WTC11 (cell line): Measurements from ENCODE around the gene CDX2. TPM values are rescaled to one million over a fixed set of nuclear protein-coding genes. Genes with fewer than 3 reads are reported as not detected.

Experiments used
- ATAC-seq: fragments of 200-7000 bp; cut with Tn5 transposase; 2 replicates; pipeline ENCODE4 v1.10.0; 2021; ENCODE audit warnings: mild to moderate bottlenecking, moderate library complexity
- CTCF ChIA-PET: fragments of 300-600 bp; sonication (Branson Sonifier 250); formaldehyde crosslinking; loops from one replicate; lab custom pipeline; 2021; ENCODE audit warnings: antibody characterized with exemption; lab: Charles Lee
- POLR2A ChIA-PET: fragments of 350-600 bp; sonication (Branson Sonifier 250); formaldehyde crosslinking; loops from one replicate; lab custom pipeline; 2021; ENCODE audit warnings: antibody characterized with exemption; lab: Charles Lee
- DNase-seq: peaks from one replicate; pipeline ENCODE4 v3.0.0; 2021; ENCODE audit warnings: low spot score
- H3K27ac Mint-ChIP-seq: 2 replicates; pipeline ENCODE4 v1.8.0; 2021; ENCODE audit warnings: mixed read lengths
- H3K27me3 Mint-ChIP-seq: 2 replicates; pipeline ENCODE4 v1.8.0; 2021; ENCODE audit warnings: low read depth, mild to moderate bottlenecking, moderate library complexity, mixed read lengths
- H3K36me3 Mint-ChIP-seq: 2 replicates; pipeline ENCODE4 v1.8.0; 2021; ENCODE audit warnings: mixed read lengths
- H3K4me1 Mint-ChIP-seq: 2 replicates; pipeline ENCODE4 v1.8.0; 2022; ENCODE audit warnings: mixed read lengths
- H3K4me3 Mint-ChIP-seq: 2 replicates; pipeline ENCODE4 v1.8.0; 2021; ENCODE audit warnings: mild to moderate bottlenecking, moderate library complexity, mixed read lengths
- H3K9me3 Mint-ChIP-seq: 2 replicates; pipeline ENCODE4 v1.8.0; 2021; ENCODE audit warnings: mixed read lengths
- ATF1 ChIP-seq: sonication (generic); formaldehyde crosslinking; IDR thresholded peaks from 2 replicates; pipeline ENCODE4 v1.8.1; 2023; ENCODE audit warnings: mild to moderate bottlenecking, moderate library complexity, missing genetic modification reagents
- ELF4 ChIP-seq: sonication (generic); formaldehyde crosslinking; IDR thresholded peaks from 2 replicates; pipeline ENCODE4 v1.8.1; 2022; ENCODE audit warnings: low read depth, mild to moderate bottlenecking, moderate library complexity, missing genetic modification reagents
- ESRRA ChIP-seq: sonication (generic); formaldehyde crosslinking; IDR thresholded peaks from 2 replicates; pipeline ENCODE4 v1.8.1; 2022; ENCODE audit warnings: mild to moderate bottlenecking, missing genetic modification reagents, borderline replicate concordance
- FOXK1 ChIP-seq: sonication (generic); formaldehyde crosslinking; IDR thresholded peaks from 2 replicates; pipeline ENCODE4 v1.8.0; 2022; ENCODE audit warnings: mild to moderate bottlenecking, moderate library complexity, missing genetic modification reagents
- FOXP1 ChIP-seq: sonication (generic); formaldehyde crosslinking; IDR thresholded peaks from 2 replicates; pipeline ENCODE4 v1.8.0; 2022; ENCODE audit warnings: missing genetic modification reagents, mild to moderate bottlenecking, moderate library complexity, borderline replicate concordance
- HMGA2 ChIP-seq: fragments of 250-450 bp; sonication (Bioruptor Pico); IDR thresholded peaks from 2 replicates; pipeline ENCODE4 v1.4.0; 2021; ENCODE audit warnings: mild to moderate bottlenecking, moderate library complexity
- NFATC4 ChIP-seq: fragments of 250-450 bp; sonication (Bioruptor Pico); IDR thresholded peaks from 2 replicates; pipeline ENCODE4 v1.9.0; 2021; ENCODE audit warnings: mild to moderate bottlenecking
- NR1H2 ChIP-seq: sonication (generic); formaldehyde crosslinking; IDR thresholded peaks from 2 replicates; pipeline ENCODE4 v1.9.0; 2021; ENCODE audit warnings: mild to moderate bottlenecking, moderate library complexity, missing genetic modification reagents
- RORB ChIP-seq: fragments of 250-450 bp; sonication (Bioruptor Pico); IDR thresholded peaks from 2 replicates; pipeline ENCODE4 v1.9.0; 2021; ENCODE audit warnings: mild to moderate bottlenecking
- SP1 ChIP-seq: sonication (generic); formaldehyde crosslinking; conservative IDR thresholded peaks from 2 replicates; pipeline ENCODE4 v1.8.1; 2022; ENCODE audit warnings: missing genetic modification reagents
- ZNF121 ChIP-seq: sonication (generic); formaldehyde crosslinking; IDR thresholded peaks from 2 replicates; pipeline ENCODE4 v1.8.0; 2023; ENCODE audit warnings: missing genetic modification reagents
- ZNF138 ChIP-seq: sonication (generic); formaldehyde crosslinking; conservative IDR thresholded peaks from 2 replicates; pipeline ENCODE4 v1.8.1; 2022; ENCODE audit warnings: mild to moderate bottlenecking, moderate library complexity, missing genetic modification reagents
- ZNF232 ChIP-seq: sonication (generic); formaldehyde crosslinking; IDR thresholded peaks from 2 replicates; pipeline ENCODE4 v1.8.0; 2022; ENCODE audit warnings: mild to moderate bottlenecking, missing genetic modification reagents
- ZNF416 ChIP-seq: fragments of 250-450 bp; sonication (Bioruptor Pico); IDR thresholded peaks from 2 replicates; pipeline ENCODE4 v1.9.0; 2021; ENCODE audit warnings: mild to moderate bottlenecking, inconsistent platforms
- total RNA-seq: library from RNA; stranded (reverse); gene quantifications from 3 replicates; pipeline ENCODE4 v1.2.3, GENCODE V29; 2021
- TF ChIP-seq, protein P1 (sequence below): sonication (generic); formaldehyde crosslinking; IDR thresholded peaks from 2 replicates; pipeline ENCODE4 v1.8.1; 2023; ENCODE audit warnings: mild to moderate bottlenecking, moderate library complexity, missing genetic modification reagents
- TF ChIP-seq, protein P2 (sequence below): sonication (generic); formaldehyde crosslinking; IDR thresholded peaks from 2 replicates; pipeline ENCODE4 v1.8.1; 2023; ENCODE audit warnings: mild to moderate bottlenecking, missing genetic modification reagents, moderate library complexity
- TF ChIP-seq, protein P3 (sequence below): fragments of 250-450 bp; sonication (Bioruptor Pico); conservative IDR thresholded peaks from 2 replicates; pipeline ENCODE4 v1.9.0; 2021; ENCODE audit warnings: mild to moderate bottlenecking
- TF ChIP-seq, protein P4 (sequence below): sonication (generic); formaldehyde crosslinking; IDR thresholded peaks from 2 replicates; pipeline ENCODE4 v1.8.1; 2022; ENCODE audit warnings: missing genetic modification reagents, borderline replicate concordance
- TF ChIP-seq, protein P5 (sequence below): sonication (generic); formaldehyde crosslinking; IDR thresholded peaks from 2 replicates; pipeline ENCODE4 v1.8.1; 2023; ENCODE audit warnings: mild to moderate bottlenecking, missing genetic modification reagents, borderline replicate concordance
- TF ChIP-seq, protein P6 (sequence below): sonication (generic); formaldehyde crosslinking; conservative IDR thresholded peaks from 2 replicates; pipeline ENCODE4 v1.8.1; 2023; ENCODE audit warnings: mild to moderate bottlenecking, low read depth, missing genetic modification reagents, moderate library complexity
- TF ChIP-seq, protein P7 (sequence below): sonication (generic); formaldehyde crosslinking; IDR thresholded peaks from 2 replicates; pipeline ENCODE4 v1.8.1; 2022; ENCODE audit warnings: mild to moderate bottlenecking, moderate library complexity, missing genetic modification reagents

CDX2 gene
- total RNA-seq, 1 experiment from 2014 or later, result 0.44 TPM

DNA sequence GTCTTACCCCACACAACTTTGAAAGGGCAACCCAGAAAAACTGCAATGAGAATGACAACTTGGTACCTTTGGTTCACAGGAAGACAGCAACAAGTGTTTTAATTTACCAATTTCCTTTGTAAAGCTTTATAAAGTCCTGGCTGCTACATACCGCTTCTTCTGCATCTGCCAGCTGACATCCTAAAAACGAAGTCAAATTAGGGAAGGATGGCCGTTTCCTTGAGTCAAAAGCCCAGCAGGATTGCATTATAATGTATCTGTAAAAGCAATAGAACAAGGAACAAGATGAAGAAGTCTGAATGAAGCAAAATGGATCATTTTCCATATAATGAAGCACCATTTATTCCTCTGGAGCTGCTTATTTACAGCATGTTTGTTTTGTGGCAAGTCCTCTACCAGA is 45.2 kb upstream of the CDX2 start (continued):
- TF ChIP-seq, protein P1, sequence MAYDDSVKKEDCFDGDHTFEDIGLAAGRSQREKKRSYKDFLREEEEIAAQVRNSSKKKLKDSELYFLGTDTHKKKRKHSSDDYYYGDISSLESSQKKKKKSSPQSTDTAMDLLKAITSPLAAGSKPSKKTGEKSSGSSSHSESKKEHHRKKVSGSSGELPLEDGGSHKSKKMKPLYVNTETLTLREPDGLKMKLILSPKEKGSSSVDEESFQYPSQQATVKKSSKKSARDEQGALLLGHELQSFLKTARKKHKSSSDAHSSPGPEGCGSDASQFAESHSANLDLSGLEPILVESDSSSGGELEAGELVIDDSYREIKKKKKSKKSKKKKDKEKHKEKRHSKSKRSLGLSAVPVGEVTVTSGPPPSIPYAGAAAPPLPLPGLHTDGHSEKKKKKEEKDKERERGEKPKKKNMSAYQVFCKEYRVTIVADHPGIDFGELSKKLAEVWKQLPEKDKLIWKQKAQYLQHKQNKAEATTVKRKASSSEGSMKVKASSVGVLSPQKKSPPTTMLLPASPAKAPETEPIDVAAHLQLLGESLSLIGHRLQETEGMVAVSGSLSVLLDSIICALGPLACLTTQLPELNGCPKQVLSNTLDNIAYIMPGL (CRISPR knock-in tag), result no peak
- TF ChIP-seq ATF1 (CRISPR knock-in tag), result no peak
- TF ChIP-seq FOXK1 (CRISPR knock-in tag), result no peak
- TF ChIP-seq, all 79 proteins: peak for 0

DNA sequence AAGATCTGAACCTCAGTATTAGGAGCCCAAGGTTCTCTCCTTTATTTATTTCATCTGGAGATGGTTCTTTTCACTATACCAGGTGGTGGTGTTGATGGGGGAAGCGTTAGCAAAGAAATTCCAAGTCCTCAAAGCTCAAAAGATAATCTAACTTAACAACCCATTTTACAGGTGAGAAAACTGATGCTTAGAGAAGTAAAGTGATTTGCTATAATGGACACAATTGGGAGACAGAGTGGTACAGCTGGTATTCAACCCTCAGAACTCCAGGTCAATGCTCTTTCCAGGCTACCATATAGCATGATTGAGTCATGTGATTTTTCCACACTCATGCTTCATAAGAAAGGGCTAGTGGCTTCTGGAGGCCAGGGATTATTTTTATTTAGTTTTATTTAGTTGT is 44.4 kb upstream of the CDX2 start:
- TF ChIP-seq HMGA2 (CRISPR knock-in tag) (no peak), SP1 (CRISPR knock-in tag) (no peak), ZNF121 (CRISPR knock-in tag) (no peak), NR1H2 (CRISPR knock-in tag) (no peak), ZNF416 (CRISPR knock-in tag) (no peak), FOXP1 (no peak), NFATC4 (no peak), ESRRA (no peak), ZNF138 (CRISPR knock-in tag) (no peak), RORB (no peak), ELF4 (CRISPR knock-in tag) (no peak), ZNF232 (CRISPR knock-in tag) (no peak)
- TF ChIP-seq, protein P2, sequence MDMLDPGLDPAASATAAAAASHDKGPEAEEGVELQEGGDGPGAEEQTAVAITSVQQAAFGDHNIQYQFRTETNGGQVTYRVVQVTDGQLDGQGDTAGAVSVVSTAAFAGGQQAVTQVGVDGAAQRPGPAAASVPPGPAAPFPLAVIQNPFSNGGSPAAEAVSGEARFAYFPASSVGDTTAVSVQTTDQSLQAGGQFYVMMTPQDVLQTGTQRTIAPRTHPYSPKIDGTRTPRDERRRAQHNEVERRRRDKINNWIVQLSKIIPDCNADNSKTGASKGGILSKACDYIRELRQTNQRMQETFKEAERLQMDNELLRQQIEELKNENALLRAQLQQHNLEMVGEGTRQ (CRISPR knock-in tag), result no peak
- TF ChIP-seq, protein P3, sequence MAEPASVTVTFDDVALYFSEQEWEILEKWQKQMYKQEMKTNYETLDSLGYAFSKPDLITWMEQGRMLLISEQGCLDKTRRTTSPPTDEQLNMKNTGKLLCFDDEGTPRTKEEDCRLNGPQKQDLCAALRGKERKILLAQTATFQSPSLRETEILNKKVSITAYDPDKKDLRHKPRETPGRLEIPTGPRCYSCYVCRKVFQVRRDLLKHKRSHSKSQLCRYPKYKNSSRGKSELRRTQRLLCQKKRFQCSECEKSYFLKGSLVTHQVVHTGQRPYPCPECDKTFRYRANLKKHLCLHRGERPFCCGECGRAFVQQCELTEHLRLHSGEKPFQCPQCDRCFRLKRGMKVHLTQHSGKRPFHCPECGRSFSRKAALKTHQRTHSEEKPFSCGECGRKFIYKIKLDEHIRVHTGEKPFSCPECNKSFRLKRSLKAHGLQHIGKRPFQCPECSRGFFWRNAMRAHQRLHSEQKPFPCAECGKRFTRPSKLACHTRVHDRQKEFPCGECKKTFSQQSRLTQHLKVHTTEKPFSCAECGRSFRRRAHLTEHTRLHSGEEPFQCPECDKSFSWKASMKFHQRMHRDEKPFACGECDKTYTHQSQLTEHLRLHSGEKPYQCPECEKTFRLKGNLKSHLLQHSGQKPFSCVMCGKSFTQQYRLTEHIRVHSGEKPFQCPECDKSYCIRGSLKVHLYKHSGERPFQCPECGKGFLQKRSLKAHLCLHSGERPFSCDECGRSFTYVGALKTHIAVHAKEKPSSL (CRISPR knock-in tag), result no peak
- TF ChIP-seq, protein P4, sequence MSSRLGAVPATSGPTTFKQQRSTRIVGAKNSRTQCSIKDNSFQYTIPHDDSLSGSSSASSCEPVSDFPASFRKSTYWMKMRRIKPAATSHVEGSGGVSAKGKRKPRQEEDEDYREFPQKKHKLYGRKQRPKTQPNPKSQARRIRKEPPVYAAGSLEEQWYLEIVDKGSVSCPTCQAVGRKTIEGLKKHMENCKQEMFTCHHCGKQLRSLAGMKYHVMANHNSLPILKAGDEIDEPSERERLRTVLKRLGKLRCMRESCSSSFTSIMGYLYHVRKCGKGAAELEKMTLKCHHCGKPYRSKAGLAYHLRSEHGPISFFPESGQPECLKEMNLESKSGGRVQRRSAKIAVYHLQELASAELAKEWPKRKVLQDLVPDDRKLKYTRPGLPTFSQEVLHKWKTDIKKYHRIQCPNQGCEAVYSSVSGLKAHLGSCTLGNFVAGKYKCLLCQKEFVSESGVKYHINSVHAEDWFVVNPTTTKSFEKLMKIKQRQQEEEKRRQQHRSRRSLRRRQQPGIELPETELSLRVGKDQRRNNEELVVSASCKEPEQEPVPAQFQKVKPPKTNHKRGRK (CRISPR knock-in tag), result no peak
- TF ChIP-seq, protein P5, sequence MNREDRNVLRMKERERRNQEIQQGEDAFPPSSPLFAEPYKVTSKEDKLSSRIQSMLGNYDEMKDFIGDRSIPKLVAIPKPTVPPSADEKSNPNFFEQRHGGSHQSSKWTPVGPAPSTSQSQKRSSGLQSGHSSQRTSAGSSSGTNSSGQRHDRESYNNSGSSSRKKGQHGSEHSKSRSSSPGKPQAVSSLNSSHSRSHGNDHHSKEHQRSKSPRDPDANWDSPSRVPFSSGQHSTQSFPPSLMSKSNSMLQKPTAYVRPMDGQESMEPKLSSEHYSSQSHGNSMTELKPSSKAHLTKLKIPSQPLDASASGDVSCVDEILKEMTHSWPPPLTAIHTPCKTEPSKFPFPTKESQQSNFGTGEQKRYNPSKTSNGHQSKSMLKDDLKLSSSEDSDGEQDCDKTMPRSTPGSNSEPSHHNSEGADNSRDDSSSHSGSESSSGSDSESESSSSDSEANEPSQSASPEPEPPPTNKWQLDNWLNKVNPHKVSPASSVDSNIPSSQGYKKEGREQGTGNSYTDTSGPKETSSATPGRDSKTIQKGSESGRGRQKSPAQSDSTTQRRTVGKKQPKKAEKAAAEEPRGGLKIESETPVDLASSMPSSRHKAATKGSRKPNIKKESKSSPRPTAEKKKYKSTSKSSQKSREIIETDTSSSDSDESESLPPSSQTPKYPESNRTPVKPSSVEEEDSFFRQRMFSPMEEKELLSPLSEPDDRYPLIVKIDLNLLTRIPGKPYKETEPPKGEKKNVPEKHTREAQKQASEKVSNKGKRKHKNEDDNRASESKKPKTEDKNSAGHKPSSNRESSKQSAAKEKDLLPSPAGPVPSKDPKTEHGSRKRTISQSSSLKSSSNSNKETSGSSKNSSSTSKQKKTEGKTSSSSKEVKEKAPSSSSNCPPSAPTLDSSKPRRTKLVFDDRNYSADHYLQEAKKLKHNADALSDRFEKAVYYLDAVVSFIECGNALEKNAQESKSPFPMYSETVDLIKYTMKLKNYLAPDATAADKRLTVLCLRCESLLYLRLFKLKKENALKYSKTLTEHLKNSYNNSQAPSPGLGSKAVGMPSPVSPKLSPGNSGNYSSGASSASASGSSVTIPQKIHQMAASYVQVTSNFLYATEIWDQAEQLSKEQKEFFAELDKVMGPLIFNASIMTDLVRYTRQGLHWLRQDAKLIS (CRISPR knock-in tag), result no peak
- TF ChIP-seq, protein P6, sequence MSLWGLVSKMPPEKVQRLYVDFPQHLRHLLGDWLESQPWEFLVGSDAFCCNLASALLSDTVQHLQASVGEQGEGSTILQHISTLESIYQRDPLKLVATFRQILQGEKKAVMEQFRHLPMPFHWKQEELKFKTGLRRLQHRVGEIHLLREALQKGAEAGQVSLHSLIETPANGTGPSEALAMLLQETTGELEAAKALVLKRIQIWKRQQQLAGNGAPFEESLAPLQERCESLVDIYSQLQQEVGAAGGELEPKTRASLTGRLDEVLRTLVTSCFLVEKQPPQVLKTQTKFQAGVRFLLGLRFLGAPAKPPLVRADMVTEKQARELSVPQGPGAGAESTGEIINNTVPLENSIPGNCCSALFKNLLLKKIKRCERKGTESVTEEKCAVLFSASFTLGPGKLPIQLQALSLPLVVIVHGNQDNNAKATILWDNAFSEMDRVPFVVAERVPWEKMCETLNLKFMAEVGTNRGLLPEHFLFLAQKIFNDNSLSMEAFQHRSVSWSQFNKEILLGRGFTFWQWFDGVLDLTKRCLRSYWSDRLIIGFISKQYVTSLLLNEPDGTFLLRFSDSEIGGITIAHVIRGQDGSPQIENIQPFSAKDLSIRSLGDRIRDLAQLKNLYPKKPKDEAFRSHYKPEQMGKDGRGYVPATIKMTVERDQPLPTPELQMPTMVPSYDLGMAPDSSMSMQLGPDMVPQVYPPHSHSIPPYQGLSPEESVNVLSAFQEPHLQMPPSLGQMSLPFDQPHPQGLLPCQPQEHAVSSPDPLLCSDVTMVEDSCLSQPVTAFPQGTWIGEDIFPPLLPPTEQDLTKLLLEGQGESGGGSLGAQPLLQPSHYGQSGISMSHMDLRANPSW, result no peak
- TF ChIP-seq, protein P7, sequence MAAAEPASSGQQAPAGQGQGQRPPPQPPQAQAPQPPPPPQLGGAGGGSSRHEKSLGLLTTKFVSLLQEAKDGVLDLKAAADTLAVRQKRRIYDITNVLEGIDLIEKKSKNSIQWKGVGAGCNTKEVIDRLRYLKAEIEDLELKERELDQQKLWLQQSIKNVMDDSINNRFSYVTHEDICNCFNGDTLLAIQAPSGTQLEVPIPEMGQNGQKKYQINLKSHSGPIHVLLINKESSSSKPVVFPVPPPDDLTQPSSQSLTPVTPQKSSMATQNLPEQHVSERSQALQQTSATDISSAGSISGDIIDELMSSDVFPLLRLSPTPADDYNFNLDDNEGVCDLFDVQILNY (CRISPR knock-in tag), result no peak
- ATAC-seq (no peak), DNase-seq (no peak)
- peaks cover 20% of the 10 kb centered on the region for H3K4me1 Mint-ChIP-seq
- ChIA-PET CTCF (interaction anchor here (1.4 kb wide), 1 partner anchor 46 kb away, joined by 3 read pairs; no protein-coding TSS in a partner anchor), POLR2A (no interaction called here)
- no peaks in the 10 kb centered on the region for H3K36me3 Mint-ChIP-seq
- no peak overlapping the region for H3K4me3 Mint-ChIP-seq
- H3K27me3 Mint-ChIP-seq, result peaks cover 6% of the 10 kb centered on the region; the same call in 1 of the 2 replicates
- H3K9me3 Mint-ChIP-seq, result no peaks in the 10 kb centered on the region
- H3K27ac Mint-ChIP-seq, result no peak overlapping the region
